HepG2 (cell line): ENCODE measurements around the gene TSPAN31. TPM values are rescaled to one million over a fixed set of nuclear protein-coding genes. Genes with fewer than 3 reads are reported as not detected.

Source experiments
- ATAC-seq: fragments of 200-7000 bp; cut with Tn5 transposase; 3 replicates; pipeline ENCODE4 v1.9.1; 2020; ENCODE audit warnings: mild to moderate bottlenecking, moderate library complexity
- BruUV-seq: library from RNA; stranded (reverse); fragments of 400-500 nt; replicated peaks from 2 replicates; lab custom pipeline; 2021; lab: Mats Ljungman, UMichigan
- CTCF ChIA-PET: fragments of 300-600 bp; formaldehyde crosslinking; extraction: SDS; loops from one replicate; lab custom pipeline; 2021; ENCODE audit warnings: low total read pairs, inconsistent platforms, low intra/inter-chr PET ratio; lab: Yijun Ruan, JAX
- POLR2A ChIA-PET: fragments of 350-600 bp; sonication (Branson Sonifier 250); formaldehyde crosslinking; loops from one replicate; lab custom pipeline; 2020; ENCODE audit warnings: antibody characterized with exemption, inconsistent platforms; lab: Yijun Ruan, JAX
- DNase-seq: peaks from one replicate; pipeline ENCODE4 v3.0.0-alpha.2; 2015; ENCODE audit warnings: low spot score
- FAIRE-seq: peaks from 3 replicates; lab custom pipeline; 2011; peaks lifted over from hg19 to GRCh38; lab: Jason Lieb, UNC
- H2AFZ ChIP-seq: one replicate; pipeline ENCODE4 v1.6.1; 2011; ENCODE audit warnings: low read length, inconsistent platforms
- H3K27ac ChIP-seq: fragments of 300-600 bp; 3 replicates; pipeline ENCODE4 v1.8.0; 2011; ENCODE audit warnings: mixed run types, mild to moderate bottlenecking, mixed read lengths, low read length, inconsistent platforms; ENCODE audit not compliant: insufficient read depth; ENCODE audit errors: extremely low read length
- H3K27me3 ChIP-seq, 2 experiments: fragments of 200-600 bp in 1 of 2; 2 replicates in 1 of 2; 3 replicates in 1 of 2; pipeline versions ENCODE4 v1.6.0 to v1.8.0; 2011; ENCODE audit warnings: low read length in 2 of 2, mild to moderate bottlenecking in 2 of 2, moderate library complexity in 2 of 2, inconsistent platforms in 1 of 2; ENCODE audit not compliant: insufficient read depth in 2 of 2, control insufficient read depth in 1 of 2
- H3K36me3 ChIP-seq, 2 experiments: fragments of 200-600 bp in 1 of 2; replicated peaks in 1 of 2; 2 replicates in 1 of 2; 3 replicates in 1 of 2; pipeline versions ENCODE4 v1.5.1 to v1.8.0; 2011; ENCODE audit warnings: low read length in 2 of 2, inconsistent platforms in 1 of 2; ENCODE audit not compliant: insufficient read depth in 2 of 2, control insufficient read depth in 1 of 2
- H3K4me1 ChIP-seq: 2 replicates; pipeline ENCODE4 v1.5.1; 2012; ENCODE audit warnings: low read length, inconsistent platforms; ENCODE audit not compliant: insufficient read depth
- H3K4me2 ChIP-seq: 2 replicates; pipeline ENCODE4 v1.6.0; 2011; ENCODE audit warnings: low read depth, low read length, inconsistent platforms
- H3K4me3 ChIP-seq, 3 experiments: fragments of 200-600 bp in 1 of 3; sonication (generic), shearing (Covaris generic) in 1 of 3; replicated peaks in 1 of 3; 2 replicates each; pipeline ENCODE4 v1.5.1; 2011 to 2016; ENCODE audit warnings: low read length in 3 of 3, inconsistent platforms in 2 of 3, low read depth in 2 of 3, mild to moderate bottlenecking in 2 of 3, control low read depth in 1 of 3, mixed read lengths in 1 of 3; ENCODE audit not compliant: insufficient read depth in 1 of 3
- H3K79me2 ChIP-seq: one replicate; pipeline ENCODE4 v1.6.1; 2011; ENCODE audit warnings: low read length, inconsistent platforms; ENCODE audit not compliant: insufficient read depth
- H3K9ac ChIP-seq: 2 replicates; pipeline ENCODE4 v1.6.0; 2011; ENCODE audit warnings: mild to moderate bottlenecking, low read depth, low read length, inconsistent platforms; ENCODE audit not compliant: insufficient read depth
- H3K9me3 ChIP-seq: 2 replicates; pipeline ENCODE4 v1.5.1; 2012; ENCODE audit warnings: mild to moderate bottlenecking, low read length
- H4K20me1 ChIP-seq: 2 replicates; pipeline ENCODE4 v1.6.0; 2011; ENCODE audit warnings: inconsistent platforms, mild to moderate bottlenecking, low read length, moderate library complexity; ENCODE audit not compliant: insufficient read depth
- AKAP8 ChIP-seq: sonication (generic); formaldehyde crosslinking; IDR thresholded peaks from 2 replicates; pipeline ENCODE4 v1.5.1; 2020; ENCODE audit warnings: mild to moderate bottlenecking, missing genetic modification reagents
- CENPT ChIP-seq: sonication (generic); formaldehyde crosslinking; IDR thresholded peaks from 2 replicates; pipeline ENCODE4 v1.8.0; 2022; ENCODE audit warnings: low read depth, mild to moderate bottlenecking, moderate library complexity, missing genetic modification reagents
- HNRNPUL1 ChIP-seq: fragments of 200-400 bp; formaldehyde crosslinking; IDR thresholded peaks from 2 replicates; pipeline ENCODE4 v1.6.1; 2017; ENCODE audit warnings: low read depth, mild to moderate bottlenecking, low read length, moderate library complexity
- HOXD1 ChIP-seq: sonication (generic); formaldehyde crosslinking; IDR thresholded peaks from 2 replicates; pipeline ENCODE4 v1.5.0; 2020; ENCODE audit warnings: missing genetic modification reagents
- ISX ChIP-seq: sonication (generic); formaldehyde crosslinking; conservative IDR thresholded peaks from 2 replicates; pipeline ENCODE4 v1.5.0; 2020; ENCODE audit warnings: missing genetic modification reagents
- KDM3A ChIP-seq: IDR thresholded peaks from 2 replicates; pipeline ENCODE4 v1.6.1; 2018; ENCODE audit warnings: low read depth, missing compliant biosample characterization
- MLXIP ChIP-seq: sonication (generic); formaldehyde crosslinking; IDR thresholded peaks from 2 replicates; pipeline ENCODE4 v1.9.0; 2021; ENCODE audit warnings: missing genetic modification reagents, borderline replicate concordance
- RAD21 ChIP-seq: fragments of 450-650 bp; formaldehyde crosslinking; IDR thresholded peaks from 2 replicates; pipeline ENCODE4 v1.5.0; 2020; ENCODE audit warnings: mild to moderate bottlenecking
- RBFOX2 ChIP-seq: fragments of 200-400 bp; formaldehyde crosslinking; IDR thresholded peaks from 2 replicates; pipeline ENCODE4 v1.6.1; 2017; ENCODE audit warnings: low read depth, mild to moderate bottlenecking, low read length
- SRSF9 ChIP-seq: fragments of 200-400 bp; formaldehyde crosslinking; IDR thresholded peaks from 2 replicates; pipeline ENCODE4 v1.6.1; 2018; ENCODE audit warnings: borderline replicate concordance, mild to moderate bottlenecking, low read depth, low read length; ENCODE audit not compliant: insufficient read depth, poor library complexity, severe bottlenecking
- TBX2 ChIP-seq: sonication (generic); formaldehyde crosslinking; IDR thresholded peaks from 2 replicates; pipeline ENCODE4 v1.5.0; 2020; ENCODE audit warnings: missing genetic modification reagents, mild to moderate bottlenecking, borderline replicate concordance
- ZBTB20 ChIP-seq: sonication (generic); formaldehyde crosslinking; IDR thresholded peaks from 2 replicates; pipeline ENCODE4 v1.8.1; 2023; ENCODE audit warnings: missing genetic modification reagents, low read depth, mild to moderate bottlenecking, borderline replicate concordance
- ZFYVE20 ChIP-seq: sonication (generic); formaldehyde crosslinking; IDR thresholded peaks from 2 replicates; pipeline ENCODE4 v1.8.0; 2023; ENCODE audit warnings: low read depth, mild to moderate bottlenecking, moderate library complexity, missing genetic modification reagents, borderline replicate concordance
- ZNF124 ChIP-seq: sonication (generic); formaldehyde crosslinking; IDR thresholded peaks from 2 replicates; pipeline ENCODE4 v1.4.0; 2020; ENCODE audit warnings: missing genetic modification reagents
- ZNF3 ChIP-seq: IDR thresholded peaks from 2 replicates; pipeline ENCODE4 v1.7.0; 2017; ENCODE audit warnings: inconsistent platforms
- ZNF572 ChIP-seq: sonication (generic); formaldehyde crosslinking; IDR thresholded peaks from 2 replicates; pipeline ENCODE4 v1.5.1; 2020; ENCODE audit warnings: mild to moderate bottlenecking, missing genetic modification reagents
- ZNF574 ChIP-seq: sonication (generic); formaldehyde crosslinking; IDR thresholded peaks from 2 replicates; pipeline ENCODE4 v1.4.0; 2020; ENCODE audit warnings: missing genetic modification reagents
- ZNF672 ChIP-seq: sonication (generic); formaldehyde crosslinking; IDR thresholded peaks from 2 replicates; pipeline ENCODE4 v1.8.1; 2022; ENCODE audit warnings: missing genetic modification reagents
- ZSCAN30 ChIP-seq: sonication (generic); formaldehyde crosslinking; IDR thresholded peaks from 2 replicates; pipeline ENCODE4 v1.5.0; 2020; ENCODE audit warnings: mild to moderate bottlenecking, missing genetic modification reagents
- ZZZ3 ChIP-seq: sonication (generic); formaldehyde crosslinking; IDR thresholded peaks from 2 replicates; pipeline ENCODE4 v1.4.0; 2020; ENCODE audit warnings: missing genetic modification reagents, mild to moderate bottlenecking, borderline replicate concordance
- WGBS: methylation state at CpG from one replicate; pipeline ENCODE4 v1.1.6; 2017; ENCODE audit warnings: low lambda C conversion rate; 5-methylcytosine and 5-hydroxymethylcytosine counted together
- in situ Hi-C: cut with HindIII; loops from 2 replicates; pipeline ENCODE4 v1.10.0; 2017; ENCODE audit warnings: low pct_unique_long_range_greater_than_20kb; ENCODE audit not compliant: extremely low pct_ligation_motif_present
- intact Hi-C: fragments of 100-400 bp; cut with micrococcal nuclease; formaldehyde crosslinking; loops from one replicate; pipeline ENCODE4 v1.10.0; 2022; ENCODE audit not compliant: unreplicated experiment
- polyA plus RNA-seq, 8 experiments: library from polyadenylated mRNA; depleted of rRNA in 3 of 8; stranded (reverse) in 7 of 8; unstranded in 1 of 8; fragments of >200 nt; fragmentation: Illumina TruSeq in 4 of 8; extraction: Trizol in 4 of 8; gene quantifications; 2 replicates each; pipeline versions ENCODE4 v1.2.1 to v1.2.3, GENCODE V29; 2011 to 2016; ENCODE audit warnings: low read depth in 4 of 8, missing spikeins in 1 of 8, mixed read lengths in 1 of 8; ENCODE audit not compliant: insufficient read depth in 1 of 8
- total RNA-seq, 5 experiments: library from RNA; depleted of rRNA; stranded (reverse); fragments of >200 nt; fragmentation: Illumina TruSeq; extraction: Trizol; gene quantifications; 2 replicates each; pipeline ENCODE4 v1.2.3, GENCODE V29; 2016; ENCODE audit warnings: low read depth in 1 of 5

TSPAN31 gene
- total and polyA plus RNA-seq, 2 of the 13 experiments (the other 11 are each of a cell fraction or from before 2014, with no cell fraction given): 10.4 to 24.6 TPM

GRCh38 chr12:57771873-57772428 lies 27.1 kb downstream of the TSPAN31 start, which contains the start of gene METTL1:
Gene METTL1, minus strand, starts transcription at chr12:57772105. Its CDS starts 22 bp downstream, at chr12:57772083.
- peaks cover 23% of the 10 kb centered on the region for H3K4me1 ChIP-seq
- peak within 1 kb of the TSS; percentile 94 for H3K9ac ChIP-seq
- H2AFZ ChIP-seq: peak within 1 kb of the TSS; percentile 62
- BruUV-seq: no TSS peak
- no peak for FAIRE-seq
- DNase-seq: peak; percentile 95
- peak; percentile 91 for ATAC-seq
- H3K79me2 ChIP-seq: peaks cover 17% of the 10 kb centered on the region
- in situ Hi-C loops (no loop called here), intact Hi-C loops (loop anchor here (1.0 to 5.0 kb wide), 2 partner anchors 10 to 70 kb away; partner anchors contain the start of gene TSFM)
- H3K27ac ChIP-seq: peak within 1 kb of the TSS; percentile 97
- ChIA-PET POLR2A (interaction anchor here (0.6 to 1.8 kb wide), 24 partner anchors 10 to 1081 kb away, joined by 3 to 15 read pairs (median 4); partner anchors contain the start of genes ARHGEF25, ATP23, CDK4 and CTDSP2), CTCF (no interaction called here)
- 4% methylated on average over 7 of the region's 28 CpGs for WGBS
- peaks cover 18% of the 10 kb centered on the region in 2 experiments for H3K36me3 ChIP-seq
- peak within 1 kb of the TSS; percentile 96 for H3K4me2 ChIP-seq
- H3K9me3 ChIP-seq: no peaks in the 10 kb centered on the region
- no peaks in the 10 kb centered on the region for H4K20me1 ChIP-seq
- peak within 1 kb of the TSS; percentile 77 to 89 (median 78) for H3K4me3 ChIP-seq
- H3K27me3 ChIP-seq: no peaks in the 10 kb centered on the region; a peak in 1 of 5 replicates
- peak; percentile 41; the same call in 1 of the 2 replicates for TF ChIP-seq ZNF3 (CRISPR knock-in tag)
- TF ChIP-seq TBX2: peak; percentile 58; the same call in 1 of the 2 replicates
- TF ChIP-seq ZBTB20 (CRISPR knock-in tag): no peak
- TF ChIP-seq KDM3A: peak; percentile 53; the same call in 1 of the 2 replicates
- TF ChIP-seq MLXIP (CRISPR knock-in tag): no peak
- peak; percentile 59 for TF ChIP-seq AKAP8
- TF ChIP-seq SRSF9: no peak
- peak; percentile 79 for TF ChIP-seq RBFOX2
- TF ChIP-seq ZNF124 (CRISPR knock-in tag): peak; percentile 37; the same call in 1 of the 2 replicates
- TF ChIP-seq ZSCAN30 (CRISPR knock-in tag): no peak
- TF ChIP-seq ZNF572: no peak
- TF ChIP-seq ZNF672: no peak
- TF ChIP-seq ZFYVE20 (CRISPR knock-in tag): no peak
- no peak for TF ChIP-seq ISX
- TF ChIP-seq HNRNPUL1: no peak
- no peak for TF ChIP-seq CENPT
- TF ChIP-seq ZNF574 (CRISPR knock-in tag): peak; percentile 90
- TF ChIP-seq HOXD1: no peak; the same call in 1 of the 2 replicates
- no peak; the same call in 1 of the 2 replicates for TF ChIP-seq ZZZ3 (CRISPR knock-in tag)
- TF ChIP-seq RAD21 (CRISPR knock-in tag): no peak
